Measurements from ENCODE around the gene HSBP1.

HSBP1 gene

GRCh38 chr16:83802554-83803205 is 5.1 kb upstream of the HSBP1 start:
- DNase-seq (ENCODE audit: insufficient read length, low spot score): no peak

GRCh38 chr16:83803811-83804210 is 4.0 kb upstream of the HSBP1 start:
- DNase-seq (ENCODE audit: insufficient read length, low spot score) (no peak), FAIRE-seq (no peak)

More at GRCh38 chr16:83802554-83803205, 5.1 kb upstream of the HSBP1 start:
- FAIRE-seq: no peak

DNA sequence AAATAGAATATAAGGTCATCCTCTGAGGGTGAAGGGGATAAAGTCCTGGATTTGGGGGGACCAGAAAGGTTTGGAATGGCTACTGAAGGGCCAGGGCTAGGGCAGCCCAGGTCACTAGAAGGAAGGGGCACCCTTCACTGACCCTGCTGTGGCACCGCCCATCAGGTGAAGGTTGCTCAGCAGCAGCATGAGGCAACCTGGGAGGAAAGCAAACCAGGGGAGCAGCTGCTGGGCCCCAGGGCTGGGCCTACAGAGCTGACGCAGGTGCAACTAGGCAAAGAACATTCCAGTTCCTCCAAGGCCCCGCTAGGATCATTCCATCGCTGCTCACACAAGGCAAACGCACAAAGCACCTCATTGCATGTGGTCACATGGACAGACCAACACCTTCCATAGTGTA is 3.4 kb upstream of the HSBP1 start:
- DNase-seq (ENCODE audit: insufficient read length, low spot score) (no peak), FAIRE-seq (no peak)

DNA sequence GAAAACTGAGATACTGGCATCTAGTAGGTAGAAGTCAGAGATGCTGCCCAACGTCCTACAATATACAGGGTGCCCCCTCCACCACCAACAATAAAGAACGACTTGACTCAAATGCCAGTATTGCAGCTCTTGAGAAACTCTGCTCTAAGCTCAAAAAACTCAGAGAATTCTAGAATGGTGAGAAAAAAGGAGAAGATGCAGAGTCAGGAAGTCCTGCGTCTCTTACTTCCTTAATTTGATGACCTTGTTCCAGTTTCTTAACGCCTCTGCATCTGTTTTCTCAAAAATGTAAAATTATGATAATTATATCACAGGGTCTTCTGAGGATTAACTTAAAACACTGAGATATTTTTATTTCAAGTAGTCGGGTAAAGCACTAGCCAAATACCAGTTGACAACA is 1.7 kb upstream of the HSBP1 start:
- no peak for DNase-seq (ENCODE audit: insufficient read length, low spot score)
- FAIRE-seq: no peak

- no peak for FAIRE-seq
- DNase-seq (ENCODE audit: insufficient read length, low spot score): no peak
Measured at GRCh38 chr16:83806731-83807130, 1.0 kb upstream of the HSBP1 start.

- DNase-seq (ENCODE audit: insufficient read length, low spot score) (no peak), FAIRE-seq (no peak)
Measured at GRCh38 chr16:83807327-83807709, 460 bp upstream of the HSBP1 start.

DNA sequence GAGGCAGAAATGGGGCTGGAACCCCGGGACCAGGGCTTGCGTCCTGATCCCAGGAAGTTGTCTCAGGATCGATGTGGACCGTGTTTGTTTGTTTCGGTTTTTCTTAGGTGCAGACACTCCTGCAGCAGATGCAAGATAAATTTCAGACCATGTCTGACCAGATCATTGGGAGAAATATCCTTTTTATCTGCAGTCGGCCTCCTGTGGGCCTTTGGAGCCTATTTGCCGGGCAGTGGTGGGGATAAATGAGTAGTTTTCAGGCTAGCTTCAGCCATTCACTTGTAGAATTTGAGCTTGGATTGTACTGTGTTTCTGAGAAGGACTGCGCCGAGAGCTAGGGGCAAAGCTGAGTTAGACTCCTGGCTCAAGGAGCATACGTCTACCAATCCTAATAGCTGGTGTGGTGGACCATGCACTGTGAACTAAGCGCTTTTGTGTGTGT is 816 bp downstream of the HSBP1 start:
- FAIRE-seq (no peak), DNase-seq (ENCODE audit: insufficient read length, low spot score) (no peak)

DNA sequence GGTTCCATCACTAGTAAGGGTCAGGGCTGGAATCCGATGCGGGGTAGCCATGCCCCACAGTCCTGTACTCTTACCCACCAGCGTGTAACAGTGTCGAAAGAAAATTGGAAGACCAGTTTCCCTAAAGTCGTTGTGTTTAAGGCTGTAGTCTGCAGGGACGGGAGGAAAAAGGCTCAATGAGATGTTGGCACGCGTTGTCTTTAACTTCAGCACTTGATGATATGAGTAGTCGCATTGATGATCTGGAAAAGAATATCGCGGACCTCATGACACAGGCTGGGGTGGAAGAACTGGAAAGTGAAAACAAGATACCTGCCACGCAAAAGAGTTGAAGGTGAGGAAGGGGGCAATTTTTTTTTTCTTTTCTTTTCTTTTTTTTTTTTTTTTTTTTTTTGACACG is 1.3 kb downstream of the HSBP1 start:
- DNase-seq (ENCODE audit: insufficient read length, low spot score) (no peak), FAIRE-seq (no peak)

GRCh38 chr16:83810901-83811300 is 3.1 kb downstream of the HSBP1 start:
- DNase-seq (ENCODE audit: insufficient read length, low spot score): no peak
- FAIRE-seq: peak; percentile 65

DNA sequence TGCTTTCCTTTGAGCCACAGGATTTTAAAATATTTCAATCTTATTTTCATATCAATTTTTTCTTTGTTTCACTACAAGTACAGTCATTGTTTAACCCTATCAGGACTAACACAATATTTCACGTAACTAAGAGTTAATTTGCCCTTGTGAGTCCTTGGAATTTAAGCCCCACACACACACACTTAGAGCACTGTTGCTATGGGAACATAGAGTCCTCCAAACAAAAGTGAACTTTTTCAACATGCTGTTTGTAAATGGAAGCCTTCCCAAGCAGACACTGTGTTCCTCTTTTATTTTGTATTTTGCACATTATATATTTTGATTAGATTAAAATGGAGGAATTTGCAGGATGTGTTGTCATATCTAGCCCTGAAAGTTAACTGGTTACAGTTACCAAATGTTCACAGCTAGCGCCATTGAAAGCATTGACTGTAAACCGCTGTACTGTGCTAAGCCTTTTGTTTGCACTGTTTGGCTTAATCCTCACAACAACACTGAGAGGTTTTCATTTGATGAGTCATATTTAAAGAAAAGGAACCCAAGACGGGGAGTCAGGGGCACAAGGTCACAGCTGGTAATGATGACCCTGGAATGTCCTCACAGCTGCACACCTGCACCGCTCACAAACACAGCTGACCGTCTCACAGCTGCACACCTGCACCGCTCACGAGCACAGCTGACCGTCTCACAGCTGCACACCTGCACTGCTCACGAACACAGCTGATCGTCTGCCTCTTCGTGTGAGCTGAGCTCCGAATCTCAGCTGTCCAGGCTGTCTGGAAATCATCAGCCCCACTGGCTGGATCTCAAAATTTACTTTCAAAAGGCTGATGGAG is 6.3 kb downstream of the HSBP1 start:
- FAIRE-seq (no peak), DNase-seq (ENCODE audit: insufficient read length, low spot score) (no peak)

GRCh38 chr16:83814659-83814985 is 6.8 kb downstream of the HSBP1 start:
- no peak for FAIRE-seq
- DNase-seq (ENCODE audit: insufficient read length, low spot score): no peak

DNA sequence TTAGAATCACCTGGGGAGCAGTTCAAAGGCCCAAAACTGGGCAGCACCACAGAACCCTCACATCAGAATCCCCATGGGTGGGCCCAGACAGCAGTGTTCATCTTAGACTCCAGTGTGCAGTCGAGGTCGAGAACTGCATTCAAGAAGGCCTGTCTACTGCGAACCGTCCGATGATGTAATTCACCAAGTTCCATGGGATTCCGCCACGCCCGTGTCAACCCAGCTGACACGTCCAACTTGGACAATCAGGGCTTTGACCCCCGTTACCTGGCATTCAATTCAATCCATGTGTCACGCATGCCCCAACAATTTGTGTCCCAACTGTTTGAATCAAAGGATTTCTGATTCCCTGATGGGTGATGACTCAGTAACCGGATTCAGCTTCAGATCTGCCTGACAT is 9.2 kb downstream of the HSBP1 start:
- no peak for FAIRE-seq
- DNase-seq (ENCODE audit: insufficient read length, low spot score): no peak

DNA sequence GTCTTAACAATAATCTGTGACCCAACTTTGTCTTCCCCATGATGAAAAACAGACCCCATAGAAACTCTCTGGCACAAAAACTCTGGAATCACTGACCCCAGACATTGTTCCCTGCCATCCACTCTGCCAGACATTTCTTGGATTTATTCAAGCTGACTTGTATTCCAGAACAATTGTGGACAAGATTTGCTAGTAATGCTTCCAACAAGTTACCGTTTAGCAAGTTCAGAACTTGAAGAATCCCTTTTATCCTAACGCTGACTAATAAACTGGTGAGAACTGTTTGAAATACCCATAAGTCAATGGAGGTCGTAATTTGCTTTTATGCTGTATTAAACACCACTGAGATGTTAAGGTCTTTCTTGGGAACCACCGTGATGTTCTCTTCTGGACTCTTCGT is 10.5 kb downstream of the HSBP1 start:
- DNase-seq (ENCODE audit: insufficient read length, low spot score): no peak
- FAIRE-seq: no peak

GRCh38 chr16:83819361-83819760 is 11.6 kb downstream of the HSBP1 start:
- no peak for DNase-seq (ENCODE audit: insufficient read length, low spot score)
- no peak for FAIRE-seq

GRCh38 chr16:83826146-83826913 is 18.6 kb downstream of the HSBP1 start:
- FAIRE-seq: peak; percentile 92

GRCh38 chr16:83830091-83830768 is 22.5 kb downstream of the HSBP1 start:
- FAIRE-seq (no peak), DNase-seq (ENCODE audit: insufficient read length, low spot score) (no peak)

More at GRCh38 chr16:83826146-83826913, 18.6 kb downstream of the HSBP1 start:
- DNase-seq (ENCODE audit: insufficient read length, low spot score): peak; percentile 84

- DNase-seq (ENCODE audit: insufficient read length, low spot score) (no peak), FAIRE-seq (no peak)
Measured at GRCh38 chr16:83830769-83831455, 23.1 kb downstream of the HSBP1 start.

- no peak for DNase-seq (ENCODE audit: insufficient read length, low spot score)
- FAIRE-seq: no peak
Measured at GRCh38 chr16:83831456-83831987, 23.7 kb downstream of the HSBP1 start.

GRCh38 chr16:83833921-83834320 is 26.1 kb downstream of the HSBP1 start:
- DNase-seq (ENCODE audit: insufficient read length, low spot score): no peak
- no peak for FAIRE-seq
